H9 (cell line): ENCODE results near the gene PRKRA. TPM values are rescaled to one million over a fixed set of nuclear protein-coding genes. Genes with fewer than 3 reads are reported as not detected.
A peak's percentile ranks its signal among the peaks of the same experiment; 100 is the strongest.

Source experiments
- DNase-seq: peaks from one replicate; pipeline ENCODE4 v3.0.0-alpha.2; 2017
- H2AFZ ChIP-seq: one replicate; pipeline ENCODE4 v1.6.1; 2013; ENCODE audit warnings: mild to moderate bottlenecking, low read length, control low read depth, moderate library complexity
- H2AK5ac ChIP-seq: 2 replicates; pipeline ENCODE4 v1.6.1; 2013; ENCODE audit warnings: low read length, control low read depth, mixed read lengths; ENCODE audit not compliant: insufficient read length
- H2BK120ac ChIP-seq: one replicate; pipeline ENCODE4 v1.6.1; 2013; ENCODE audit warnings: low read depth, mild to moderate bottlenecking, low read length, control low read depth, inconsistent platforms; ENCODE audit not compliant: poor library complexity, severe bottlenecking
- H2BK12ac ChIP-seq: 2 replicates; pipeline ENCODE4 v1.6.1; 2013; ENCODE audit warnings: low read length, control low read depth, mixed read lengths, low read depth; ENCODE audit not compliant: insufficient read length
- H2BK15ac ChIP-seq: 2 replicates; pipeline ENCODE4 v1.6.1; 2013; ENCODE audit warnings: low read depth, low read length, control low read depth
- H2BK20ac ChIP-seq: one replicate; pipeline ENCODE4 v1.6.1; 2013; ENCODE audit warnings: low read depth, mild to moderate bottlenecking, low read length, control low read depth, inconsistent platforms; ENCODE audit not compliant: poor library complexity, severe bottlenecking
- H2BK5ac ChIP-seq: 2 replicates; pipeline ENCODE4 v1.6.1; 2013; ENCODE audit warnings: low read length, control low read depth, mixed read lengths; ENCODE audit not compliant: insufficient read length
- H3K14ac ChIP-seq: 2 replicates; pipeline ENCODE4 v1.6.1; 2013; ENCODE audit warnings: low read length, control low read depth; ENCODE audit not compliant: insufficient read depth
- H3K18ac ChIP-seq: 2 replicates; pipeline ENCODE4 v1.6.1; 2013; ENCODE audit warnings: low read depth, mild to moderate bottlenecking, mixed read lengths, low read length, control low read depth; ENCODE audit not compliant: insufficient read length
- H3K23ac ChIP-seq: 2 replicates; pipeline ENCODE4 v1.6.1; 2013; ENCODE audit warnings: low read length, control low read depth, mixed read lengths, low read depth; ENCODE audit not compliant: insufficient read length
- H3K23me2 ChIP-seq: 2 replicates; pipeline ENCODE4 v1.6.1; 2013; ENCODE audit warnings: low read depth, mild to moderate bottlenecking, mixed read lengths, low read length, control low read depth; ENCODE audit not compliant: insufficient read length, poor library complexity, severe bottlenecking
- H3K27ac ChIP-seq: 2 replicates; pipeline ENCODE4 v1.5.1; 2013; ENCODE audit warnings: low read length, control low read depth, mixed read lengths, low read depth; ENCODE audit not compliant: insufficient read length
- H3K27me3 ChIP-seq: 2 replicates; pipeline ENCODE4 v1.6.1; 2013; ENCODE audit warnings: low read length, control low read depth, inconsistent platforms; ENCODE audit not compliant: insufficient read depth
- H3K4ac ChIP-seq: 2 replicates; pipeline ENCODE4 v1.6.1; 2013; ENCODE audit warnings: low read depth, mild to moderate bottlenecking, control low read depth, inconsistent platforms, low read length, moderate library complexity
- H3K4me1 ChIP-seq: 2 replicates; pipeline ENCODE4 v1.6.1; 2013; ENCODE audit warnings: low read length, control low read depth, inconsistent platforms; ENCODE audit not compliant: insufficient read depth
- H3K4me2 ChIP-seq: 2 replicates; pipeline ENCODE4 v1.6.1; 2013; ENCODE audit warnings: low read length, control low read depth, mixed read lengths; ENCODE audit not compliant: insufficient read length, insufficient read depth
- H3K56ac ChIP-seq: 2 replicates; pipeline ENCODE4 v1.6.1; 2013; ENCODE audit warnings: low read depth, mild to moderate bottlenecking, mixed read lengths, low read length, control low read depth; ENCODE audit not compliant: insufficient read length
- H3K79me1 ChIP-seq: 2 replicates; pipeline ENCODE4 v1.6.1; 2013; ENCODE audit warnings: low read depth, mild to moderate bottlenecking, moderate library complexity, low read length, control low read depth, inconsistent platforms; ENCODE audit not compliant: insufficient read depth, poor library complexity, severe bottlenecking
- H3K79me2 ChIP-seq: 2 replicates; pipeline ENCODE4 v1.6.1; 2013; ENCODE audit warnings: low read length, control low read depth, inconsistent platforms; ENCODE audit not compliant: insufficient read depth
- H3K9ac ChIP-seq: 2 replicates; pipeline ENCODE4 v1.6.1; 2013; ENCODE audit warnings: low read length, control low read depth, mixed read lengths; ENCODE audit not compliant: insufficient read length; ENCODE audit errors: extremely low read depth
- H3K9me3 ChIP-seq: one replicate; pipeline ENCODE4 v1.6.1; 2013; ENCODE audit warnings: low read depth, low read length, inconsistent platforms; ENCODE audit not compliant: control insufficient read depth
- H3T11ph ChIP-seq: one replicate; pipeline ENCODE4 v1.6.1; 2013; ENCODE audit warnings: mild to moderate bottlenecking, low read length, control low read depth, inconsistent platforms
- H4K20me1 ChIP-seq: one replicate; pipeline ENCODE4 v1.6.1; 2013; ENCODE audit not compliant: control insufficient read depth, insufficient read length, insufficient read depth
- H4K5ac ChIP-seq: 2 replicates; pipeline ENCODE4 v1.6.1; 2013; ENCODE audit warnings: low read depth, mild to moderate bottlenecking, mixed read lengths, low read length, control low read depth; ENCODE audit not compliant: insufficient read length
- H4K8ac ChIP-seq: replicated peaks from 2 replicates; pipeline ENCODE4 v1.6.1; 2013; ENCODE audit warnings: low read length, control low read depth, mixed read lengths, low read depth; ENCODE audit not compliant: insufficient read length
- H4K91ac ChIP-seq: 2 replicates; pipeline ENCODE4 v1.6.1; 2013; ENCODE audit warnings: low read depth, mild to moderate bottlenecking, moderate library complexity, mixed read lengths, low read length, control low read depth; ENCODE audit not compliant: insufficient read length
- H3K27ac Mint-ChIP-seq, 3 experiments: 2 replicates in 2 of 3; 3 replicates in 1 of 3; pipeline ENCODE4 v1.8.0; 2020 to 2021; ENCODE audit warnings: mixed read lengths in 3 of 3, mild to moderate bottlenecking in 1 of 3, moderate library complexity in 1 of 3
- H3K27me3 Mint-ChIP-seq: 2 replicates; pipeline ENCODE4 v1.8.0; 2021; ENCODE audit warnings: low read depth, mild to moderate bottlenecking, moderate library complexity, mixed read lengths
- H3K36me3 Mint-ChIP-seq, 3 experiments: 2 replicates in 2 of 3; 3 replicates in 1 of 3; pipeline ENCODE4 v1.8.0; 2020 to 2021; ENCODE audit warnings: low read depth in 3 of 3, mixed read lengths in 3 of 3; ENCODE audit not compliant: insufficient read depth in 1 of 3
- H3K4me1 Mint-ChIP-seq, 2 experiments: 2 replicates each; pipeline ENCODE4 v1.8.0; 2020; ENCODE audit warnings: mixed read lengths in 2 of 2
- H3K4me3 Mint-ChIP-seq, 2 experiments: 2 replicates in 1 of 2; 3 replicates in 1 of 2; pipeline ENCODE4 v1.8.0; 2020 to 2021; ENCODE audit warnings: mild to moderate bottlenecking in 2 of 2, mixed read lengths in 2 of 2, moderate library complexity in 1 of 2
- H3K9me3 Mint-ChIP-seq, 2 experiments: 2 replicates in 1 of 2; 3 replicates in 1 of 2; pipeline ENCODE4 v1.8.0; 2020; ENCODE audit warnings: mild to moderate bottlenecking in 2 of 2, mixed read lengths in 2 of 2, moderate library complexity in 1 of 2
- CTCF ChIP-seq: fragments of 200-600 bp; sonication (generic); conservative IDR thresholded peaks from 3 replicates; pipeline ENCODE4 v1.8.0; 2021; ENCODE audit warnings: antibody characterized with exemption, mild to moderate bottlenecking
- WGBS: extraction: QIAGEN DNeasy Blood & Tissue Kit; methylation state at CpG from one replicate; pipeline ENCODE4 v1.1.7; 2013; ENCODE audit warnings: missing lambda C conversion rate, low lambda C conversion rate, mixed read lengths; ENCODE audit not compliant: insufficient read length; ENCODE audit errors: extremely low coverage; 5-methylcytosine and 5-hydroxymethylcytosine counted together
- total RNA-seq: library from RNA; stranded (reverse); gene quantifications from 2 replicates; pipeline ENCODE4 v1.2.1, GENCODE V29; 2021

PRKRA gene
- total RNA-seq, 1 experiment from 2014 or later, result 61.5 TPM

GRCh38 chr2:178452334-178452733, 1.4 kb upstream of the PRKRA start:
- no peaks in the 10 kb centered on the region for H3K9me3 Mint-ChIP-seq
- Histone ChIP-seq H3K4me1 (no peaks in the 10 kb centered on the region), H2BK12ac (no peak overlapping the region), H2BK20ac (no peak overlapping the region), H3K9me3 (no peaks in the 10 kb centered on the region), H2BK5ac (no peak overlapping the region), H3T11ph (no peak overlapping the region), H3K23me2 (peaks cover 9% of the 10 kb centered on the region), H2AK5ac (no peak overlapping the region), H3K18ac (no peak overlapping the region), H3K79me1 (no peaks in the 10 kb centered on the region), H3K27me3 (no peaks in the 10 kb centered on the region), H3K9ac (no peak overlapping the region), H3K4ac (no peak overlapping the region), H3K4me2 (no peak overlapping the region), H2AFZ (no peak overlapping the region), H3K14ac (no peak overlapping the region), H4K91ac (no peak overlapping the region), H4K8ac (no peak overlapping the region), H2BK120ac (no peak overlapping the region), H3K27ac (no peak overlapping the region), H4K20me1 (no peaks in the 10 kb centered on the region), H3K79me2 (peaks cover 6% of the 10 kb centered on the region; the same call in 1 of the 2 replicates), H3K56ac (no peak overlapping the region), H3K23ac (no peak overlapping the region), H2BK15ac (no peak overlapping the region), H4K5ac (no peak overlapping the region)
- peaks cover 14 to 20% (median 17%) of the 10 kb centered on the region in 3 experiments; a peak in 5 of 7 replicates for H3K36me3 Mint-ChIP-seq
- peaks cover 19 to 22% of the 10 kb centered on the region in 2 experiments for H3K4me1 Mint-ChIP-seq
- no peak for DNase-seq
- no peak for TF ChIP-seq CTCF
- no CpG with 5 or more reads among the region's 2 CpGs for WGBS
- peak overlapping the region; percentile 67 to 89; a peak in 3 of 5 replicates for H3K4me3 Mint-ChIP-seq
- 0 out of 7 replicates have a peak overlapping the region, but pooled peaks of 1 of the 3 experiments have one; percentile 51 for H3K27ac Mint-ChIP-seq
- H3K27me3 Mint-ChIP-seq, result no peaks in the 10 kb centered on the region
